Measurements from ENCODE around the gene BUB1B. TPM values are rescaled to one million over a fixed set of nuclear protein-coding genes. Genes with fewer than 3 reads are reported as not detected.

BUB1B gene
- total RNA-seq, 1 donor from 2014 or later = 1.7 TPM

Other genes with a start within 250 kb of the BUB1B start
- gene GPR176, start 240.8 kb upstream of the BUB1B start, total RNA-seq (ENCODE audit: insufficient read depth, low replicate concordance) = 32.3 TPM
- 47.4 TPM for gene EIF2AK4, start 227.0 kb upstream of the BUB1B start, total RNA-seq (ENCODE audit: insufficient read depth, low replicate concordance)
- gene SRP14, start 121.9 kb upstream of the BUB1B start, total RNA-seq (ENCODE audit: insufficient read depth, low replicate concordance) = 153 TPM
- gene BMF, start 52.2 kb upstream of the BUB1B start, total RNA-seq (ENCODE audit: insufficient read depth, low replicate concordance) = 16.9 TPM
- gene PAK6, start 78.0 kb downstream of the BUB1B start, total RNA-seq (ENCODE audit: insufficient read depth, low replicate concordance) = 9.4 TPM
- gene ANKRD63, start 122.0 kb downstream of the BUB1B start, total RNA-seq (ENCODE audit: insufficient read depth, low replicate concordance) = not detected
- 6.3 TPM for gene PLCB2, start 146.9 kb downstream of the BUB1B start, total RNA-seq (ENCODE audit: insufficient read depth, low replicate concordance)
- gene INAFM2, start 162.6 kb downstream of the BUB1B start, total RNA-seq (ENCODE audit: insufficient read depth, low replicate concordance) = 26.7 TPM
- 13.0 TPM for gene CCDC9B, start 179.9 kb downstream of the BUB1B start, total RNA-seq (ENCODE audit: insufficient read depth, low replicate concordance)
- not detected for gene PHGR1, start 190.0 kb downstream of the BUB1B start, total RNA-seq (ENCODE audit: insufficient read depth, low replicate concordance)
- gene DISP2, start 197.2 kb downstream of the BUB1B start, total RNA-seq (ENCODE audit: insufficient read depth, low replicate concordance) = 1.2 TPM
- 13.5 TPM for gene KNSTRN, start 221.7 kb downstream of the BUB1B start, total RNA-seq (ENCODE audit: insufficient read depth, low replicate concordance)
- 37.6 TPM for gene IVD, start 244.7 kb downstream of the BUB1B start, total RNA-seq (ENCODE audit: insufficient read depth, low replicate concordance)

Measured in umbilical cord (tissue), 1 donor.